WTC11 (cell line): ENCODE measurements around the gene KLC3. TPM values are rescaled to one million over a fixed set of nuclear protein-coding genes. Genes with fewer than 3 reads are reported as not detected.

ENCODE experiments used
- ATAC-seq: fragments of 200-7000 bp; cut with Tn5 transposase; 2 replicates; pipeline ENCODE4 v1.10.0; 2021; ENCODE audit warnings: mild to moderate bottlenecking, moderate library complexity
- CTCF ChIA-PET: fragments of 300-600 bp; sonication (Branson Sonifier 250); formaldehyde crosslinking; loops from one replicate; lab custom pipeline; 2021; ENCODE audit warnings: antibody characterized with exemption; lab: Charles Lee
- POLR2A ChIA-PET: fragments of 350-600 bp; sonication (Branson Sonifier 250); formaldehyde crosslinking; loops from one replicate; lab custom pipeline; 2021; ENCODE audit warnings: antibody characterized with exemption; lab: Charles Lee
- DNase-seq: peaks from one replicate; pipeline ENCODE4 v3.0.0; 2021; ENCODE audit warnings: low spot score
- H3K27ac Mint-ChIP-seq: 2 replicates; pipeline ENCODE4 v1.8.0; 2021; ENCODE audit warnings: mixed read lengths
- H3K27me3 Mint-ChIP-seq: 2 replicates; pipeline ENCODE4 v1.8.0; 2021; ENCODE audit warnings: low read depth, mild to moderate bottlenecking, moderate library complexity, mixed read lengths
- H3K36me3 Mint-ChIP-seq: 2 replicates; pipeline ENCODE4 v1.8.0; 2021; ENCODE audit warnings: mixed read lengths
- H3K4me1 Mint-ChIP-seq: 2 replicates; pipeline ENCODE4 v1.8.0; 2022; ENCODE audit warnings: mixed read lengths
- H3K4me3 Mint-ChIP-seq: 2 replicates; pipeline ENCODE4 v1.8.0; 2021; ENCODE audit warnings: mild to moderate bottlenecking, moderate library complexity, mixed read lengths
- H3K9me3 Mint-ChIP-seq: 2 replicates; pipeline ENCODE4 v1.8.0; 2021; ENCODE audit warnings: mixed read lengths
- CREB1 ChIP-seq: sonication (generic); formaldehyde crosslinking; IDR thresholded peaks from 2 replicates; pipeline ENCODE4 v1.8.0; 2023; ENCODE audit warnings: mild to moderate bottlenecking, missing genetic modification reagents
- CREM ChIP-seq: sonication (generic); formaldehyde crosslinking; IDR thresholded peaks from 2 replicates; pipeline ENCODE4 v1.8.1; 2022; ENCODE audit warnings: mild to moderate bottlenecking, missing genetic modification reagents, moderate library complexity
- EMX1 ChIP-seq: fragments of 250-450 bp; sonication (Bioruptor Pico); IDR thresholded peaks from 2 replicates; pipeline ENCODE4 v1.8.0; 2021; ENCODE audit warnings: mild to moderate bottlenecking
- HMGA2 ChIP-seq: fragments of 250-450 bp; sonication (Bioruptor Pico); IDR thresholded peaks from 2 replicates; pipeline ENCODE4 v1.4.0; 2021; ENCODE audit warnings: mild to moderate bottlenecking, moderate library complexity
- IRF2 ChIP-seq: sonication (generic); formaldehyde crosslinking; IDR thresholded peaks from 2 replicates; pipeline ENCODE4 v1.8.0; 2022; ENCODE audit warnings: low read depth, missing genetic modification reagents, borderline replicate concordance
- NR1H2 ChIP-seq: sonication (generic); formaldehyde crosslinking; IDR thresholded peaks from 2 replicates; pipeline ENCODE4 v1.9.0; 2021; ENCODE audit warnings: mild to moderate bottlenecking, moderate library complexity, missing genetic modification reagents
- ZBTB21 ChIP-seq: sonication (generic); formaldehyde crosslinking; IDR thresholded peaks from 2 replicates; pipeline ENCODE4 v1.8.1; 2023; ENCODE audit warnings: mild to moderate bottlenecking, missing genetic modification reagents, borderline replicate concordance
- ZNF232 ChIP-seq: sonication (generic); formaldehyde crosslinking; IDR thresholded peaks from 2 replicates; pipeline ENCODE4 v1.8.0; 2022; ENCODE audit warnings: mild to moderate bottlenecking, missing genetic modification reagents
- ZNF263 ChIP-seq: sonication (generic); formaldehyde crosslinking; IDR thresholded peaks from 2 replicates; pipeline ENCODE4 v1.8.1; 2022; ENCODE audit warnings: low read depth, mild to moderate bottlenecking, moderate library complexity, missing genetic modification reagents
- ZNF317 ChIP-seq: sonication (generic); formaldehyde crosslinking; IDR thresholded peaks from 2 replicates; pipeline ENCODE4 v1.8.1; 2023; ENCODE audit warnings: low read depth, mild to moderate bottlenecking, moderate library complexity, missing genetic modification reagents, borderline replicate concordance
- ZNF396 ChIP-seq: fragments of 250-450 bp; sonication (Bioruptor Pico); IDR thresholded peaks from 2 replicates; pipeline ENCODE4 v1.8.0; 2021; ENCODE audit warnings: mild to moderate bottlenecking, moderate library complexity, borderline replicate concordance
- total RNA-seq: library from RNA; stranded (reverse); gene quantifications from 3 replicates; pipeline ENCODE4 v1.2.3, GENCODE V29; 2021
- TF ChIP-seq, protein P1 (sequence below): sonication (generic); formaldehyde crosslinking; IDR thresholded peaks from 2 replicates; pipeline ENCODE4 v1.8.0; 2022; ENCODE audit warnings: mild to moderate bottlenecking, missing genetic modification reagents
- TF ChIP-seq, protein P2 (sequence below): sonication (generic); formaldehyde crosslinking; IDR thresholded peaks from 2 replicates; pipeline ENCODE4 v1.8.1; 2022; ENCODE audit warnings: low read depth, missing genetic modification reagents, borderline replicate concordance
- TF ChIP-seq, protein P3 (sequence below): sonication (generic); formaldehyde crosslinking; IDR thresholded peaks from 2 replicates; pipeline ENCODE4 v1.8.1; 2022; ENCODE audit warnings: low read depth, mild to moderate bottlenecking, moderate library complexity, missing genetic modification reagents, borderline replicate concordance
- TF ChIP-seq, protein P4 (sequence below): sonication (generic); formaldehyde crosslinking; IDR thresholded peaks from 2 replicates; pipeline ENCODE4 v1.8.0; 2022; ENCODE audit warnings: mild to moderate bottlenecking, missing genetic modification reagents
- TF ChIP-seq, protein P5 (sequence below): fragments of 250-450 bp; sonication (Bioruptor Pico); IDR thresholded peaks from 2 replicates; pipeline ENCODE4 v1.9.0; 2021; ENCODE audit warnings: moderate library complexity, mild to moderate bottlenecking, inconsistent platforms, borderline replicate concordance
- TF ChIP-seq, protein P6 (sequence below): fragments of 250-450 bp; sonication (Bioruptor Pico); IDR thresholded peaks from 2 replicates; pipeline ENCODE4 v1.9.0; 2021; ENCODE audit warnings: mild to moderate bottlenecking

The KLC3 gene
- total RNA-seq, 1 experiment from 2014 or later = 5.2 TPM

DNA sequence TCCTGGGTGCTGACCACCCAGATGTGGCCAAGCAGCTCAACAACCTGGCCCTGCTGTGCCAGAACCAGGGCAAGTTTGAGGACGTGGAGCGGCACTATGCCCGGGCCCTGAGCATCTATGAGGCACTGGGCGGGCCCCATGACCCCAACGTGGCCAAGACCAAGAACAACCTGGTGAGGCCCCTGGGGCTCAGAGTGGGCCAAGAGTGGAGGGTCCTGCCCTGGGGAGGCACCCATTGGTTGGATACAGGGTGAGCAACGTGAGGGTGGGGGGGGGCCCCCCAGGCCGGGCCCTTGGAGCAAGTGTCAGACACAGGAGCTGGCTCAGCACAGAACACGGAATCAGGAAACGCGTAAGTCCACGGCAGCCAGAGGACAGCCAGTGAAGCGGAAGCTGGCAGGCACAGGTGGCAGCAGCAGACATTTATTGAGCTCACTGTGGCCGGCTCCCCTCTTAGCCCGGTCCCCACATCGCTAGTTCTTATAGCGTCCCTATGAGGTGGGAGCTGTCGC is 8.9 kb downstream of the KLC3 start:
- Mint-ChIP-seq H3K9me3 (no peaks in the 10 kb centered on the region), H3K4me3 (no peak overlapping the region), H3K27ac (no peak overlapping the region), H3K4me1 (0 out of 2 replicates have a peak, but pooled peaks cover 3% of the 10 kb centered on the region), H3K36me3 (peaks cover 28% of the 10 kb centered on the region), H3K27me3 (no peaks in the 10 kb centered on the region)
- ChIA-PET POLR2A (interaction anchor here (0.7 kb wide), 1 partner anchor 16 kb away, joined by 3 read pairs; no protein-coding TSS in a partner anchor), CTCF (interaction anchor here (0.7 to 1.1 kb wide), 3 partner anchors 18 to 223 kb away, joined by 3 read pairs; partner anchors contain the start of genes BLOC1S3 and TRAPPC6A)
- TF ChIP-seq, protein P1, sequence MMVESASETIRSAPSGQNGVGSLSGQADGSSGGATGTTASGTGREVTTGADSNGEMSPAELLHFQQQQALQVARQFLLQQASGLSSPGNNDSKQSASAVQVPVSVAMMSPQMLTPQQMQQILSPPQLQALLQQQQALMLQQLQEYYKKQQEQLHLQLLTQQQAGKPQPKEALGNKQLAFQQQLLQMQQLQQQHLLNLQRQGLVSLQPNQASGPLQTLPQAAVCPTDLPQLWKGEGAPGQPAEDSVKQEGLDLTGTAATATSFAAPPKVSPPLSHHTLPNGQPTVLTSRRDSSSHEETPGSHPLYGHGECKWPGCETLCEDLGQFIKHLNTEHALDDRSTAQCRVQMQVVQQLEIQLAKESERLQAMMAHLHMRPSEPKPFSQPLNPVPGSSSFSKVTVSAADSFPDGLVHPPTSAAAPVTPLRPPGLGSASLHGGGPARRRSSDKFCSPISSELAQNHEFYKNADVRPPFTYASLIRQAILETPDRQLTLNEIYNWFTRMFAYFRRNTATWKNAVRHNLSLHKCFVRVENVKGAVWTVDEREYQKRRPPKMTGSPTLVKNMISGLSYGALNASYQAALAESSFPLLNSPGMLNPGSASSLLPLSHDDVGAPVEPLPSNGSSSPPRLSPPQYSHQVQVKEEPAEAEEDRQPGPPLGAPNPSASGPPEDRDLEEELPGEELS (CRISPR knock-in tag) = no peak
- TF ChIP-seq, protein P2, sequence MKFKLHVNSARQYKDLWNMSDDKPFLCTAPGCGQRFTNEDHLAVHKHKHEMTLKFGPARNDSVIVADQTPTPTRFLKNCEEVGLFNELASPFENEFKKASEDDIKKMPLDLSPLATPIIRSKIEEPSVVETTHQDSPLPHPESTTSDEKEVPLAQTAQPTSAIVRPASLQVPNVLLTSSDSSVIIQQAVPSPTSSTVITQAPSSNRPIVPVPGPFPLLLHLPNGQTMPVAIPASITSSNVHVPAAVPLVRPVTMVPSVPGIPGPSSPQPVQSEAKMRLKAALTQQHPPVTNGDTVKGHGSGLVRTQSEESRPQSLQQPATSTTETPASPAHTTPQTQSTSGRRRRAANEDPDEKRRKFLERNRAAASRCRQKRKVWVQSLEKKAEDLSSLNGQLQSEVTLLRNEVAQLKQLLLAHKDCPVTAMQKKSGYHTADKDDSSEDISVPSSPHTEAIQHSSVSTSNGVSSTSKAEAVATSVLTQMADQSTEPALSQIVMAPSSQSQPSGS (CRISPR knock-in tag) = no peak
- no peak for TF ChIP-seq IRF2 (CRISPR knock-in tag)
- no peak for TF ChIP-seq CREM (CRISPR knock-in tag)
- TF ChIP-seq, protein P3, sequence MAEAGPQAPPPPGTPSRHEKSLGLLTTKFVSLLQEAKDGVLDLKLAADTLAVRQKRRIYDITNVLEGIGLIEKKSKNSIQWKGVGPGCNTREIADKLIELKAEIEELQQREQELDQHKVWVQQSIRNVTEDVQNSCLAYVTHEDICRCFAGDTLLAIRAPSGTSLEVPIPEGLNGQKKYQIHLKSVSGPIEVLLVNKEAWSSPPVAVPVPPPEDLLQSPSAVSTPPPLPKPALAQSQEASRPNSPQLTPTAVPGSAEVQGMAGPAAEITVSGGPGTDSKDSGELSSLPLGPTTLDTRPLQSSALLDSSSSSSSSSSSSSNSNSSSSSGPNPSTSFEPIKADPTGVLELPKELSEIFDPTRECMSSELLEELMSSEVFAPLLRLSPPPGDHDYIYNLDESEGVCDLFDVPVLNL (CRISPR knock-in tag) = no peak
- TF ChIP-seq, protein P4, sequence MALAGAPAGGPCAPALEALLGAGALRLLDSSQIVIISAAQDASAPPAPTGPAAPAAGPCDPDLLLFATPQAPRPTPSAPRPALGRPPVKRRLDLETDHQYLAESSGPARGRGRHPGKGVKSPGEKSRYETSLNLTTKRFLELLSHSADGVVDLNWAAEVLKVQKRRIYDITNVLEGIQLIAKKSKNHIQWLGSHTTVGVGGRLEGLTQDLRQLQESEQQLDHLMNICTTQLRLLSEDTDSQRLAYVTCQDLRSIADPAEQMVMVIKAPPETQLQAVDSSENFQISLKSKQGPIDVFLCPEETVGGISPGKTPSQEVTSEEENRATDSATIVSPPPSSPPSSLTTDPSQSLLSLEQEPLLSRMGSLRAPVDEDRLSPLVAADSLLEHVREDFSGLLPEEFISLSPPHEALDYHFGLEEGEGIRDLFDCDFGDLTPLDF (CRISPR knock-in tag) = no peak
- TF ChIP-seq ZBTB21 (CRISPR knock-in tag) = no peak
- TF ChIP-seq EMX1 (CRISPR knock-in tag) = no peak
- TF ChIP-seq ZNF396 (CRISPR knock-in tag) = no peak
- TF ChIP-seq ZNF263 (CRISPR knock-in tag) = no peak
- ATAC-seq = no peak
- DNase-seq = no peak

DNA sequence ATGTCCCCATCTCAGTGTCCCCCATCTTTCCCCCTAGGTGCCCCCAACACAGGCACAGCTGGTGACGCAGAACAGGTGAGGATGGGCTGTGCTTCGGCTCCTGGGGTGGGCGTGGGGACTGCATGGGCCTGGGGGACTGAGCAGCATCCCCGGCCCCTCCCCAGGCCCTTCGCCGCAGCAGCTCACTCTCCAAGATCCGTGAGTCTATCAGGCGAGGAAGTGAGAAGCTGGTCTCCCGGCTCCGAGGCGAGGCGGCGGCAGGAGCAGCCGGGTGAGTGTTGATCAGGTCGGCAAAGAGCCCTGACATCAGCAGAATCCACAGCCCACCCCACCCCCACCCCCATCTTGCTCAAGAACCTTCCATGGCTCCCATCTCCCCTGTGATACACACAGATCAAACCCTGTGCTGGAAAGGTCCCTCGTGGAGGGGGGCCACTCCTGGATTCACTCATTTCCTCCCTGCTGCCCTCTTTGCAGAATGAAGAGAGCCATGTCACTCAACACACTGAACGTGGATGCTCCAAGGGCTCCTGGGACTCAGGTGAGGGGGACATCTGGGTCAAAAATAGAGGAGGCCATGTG is 10.0 kb downstream of the KLC3 start:
- CTCF ChIA-PET = interaction anchor here (1.1 kb wide), 1 partner anchor 224 kb away, joined by 3 read pairs; no protein-coding TSS in a partner anchor
- no peak for DNase-seq
- H3K36me3 Mint-ChIP-seq = peaks cover 34% of the 10 kb centered on the region
- no peak overlapping the region for H3K4me3 Mint-ChIP-seq
- H3K4me1 Mint-ChIP-seq = 0 out of 2 replicates have a peak, but pooled peaks cover 3% of the 10 kb centered on the region
- TF ChIP-seq EMX1 (CRISPR knock-in tag) = no peak
- no peak for TF ChIP-seq ZNF263 (CRISPR knock-in tag)
- no peak for TF ChIP-seq NR1H2 (CRISPR knock-in tag)
- TF ChIP-seq, protein P4 (CRISPR knock-in tag) = no peak
- TF ChIP-seq ZNF317 (CRISPR knock-in tag) = no peak
- TF ChIP-seq HMGA2 = no peak
- TF ChIP-seq, protein P5, sequence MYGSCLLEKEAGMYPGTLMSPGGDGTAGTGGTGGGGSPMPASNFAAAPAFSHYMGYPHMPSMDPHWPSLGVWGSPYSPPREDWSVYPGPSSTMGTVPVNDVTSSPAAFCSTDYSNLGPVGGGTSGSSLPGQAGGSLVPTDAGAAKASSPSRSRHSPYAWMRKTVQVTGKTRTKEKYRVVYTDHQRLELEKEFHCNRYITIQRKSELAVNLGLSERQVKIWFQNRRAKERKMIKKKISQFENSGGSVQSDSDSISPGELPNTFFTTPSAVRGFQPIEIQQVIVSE (CRISPR knock-in tag) = no peak
- TF ChIP-seq, protein P6, sequence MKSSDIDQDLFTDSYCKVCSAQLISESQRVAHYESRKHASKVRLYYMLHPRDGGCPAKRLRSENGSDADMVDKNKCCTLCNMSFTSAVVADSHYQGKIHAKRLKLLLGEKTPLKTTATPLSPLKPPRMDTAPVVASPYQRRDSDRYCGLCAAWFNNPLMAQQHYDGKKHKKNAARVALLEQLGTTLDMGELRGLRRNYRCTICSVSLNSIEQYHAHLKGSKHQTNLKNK (CRISPR knock-in tag) = no peak
- no peak for TF ChIP-seq ZNF232 (CRISPR knock-in tag)
- no peak for TF ChIP-seq ZNF396 (CRISPR knock-in tag)
- TF ChIP-seq CREB1 (CRISPR knock-in tag) = no peak
- no peaks in the 10 kb centered on the region for H3K27me3 Mint-ChIP-seq
- no peak overlapping the region for H3K27ac Mint-ChIP-seq
- no peak for ATAC-seq
- POLR2A ChIA-PET = no interaction called here
- H3K9me3 Mint-ChIP-seq = no peaks in the 10 kb centered on the region
